ENCODE data around the gene CREG1.

DNA sequence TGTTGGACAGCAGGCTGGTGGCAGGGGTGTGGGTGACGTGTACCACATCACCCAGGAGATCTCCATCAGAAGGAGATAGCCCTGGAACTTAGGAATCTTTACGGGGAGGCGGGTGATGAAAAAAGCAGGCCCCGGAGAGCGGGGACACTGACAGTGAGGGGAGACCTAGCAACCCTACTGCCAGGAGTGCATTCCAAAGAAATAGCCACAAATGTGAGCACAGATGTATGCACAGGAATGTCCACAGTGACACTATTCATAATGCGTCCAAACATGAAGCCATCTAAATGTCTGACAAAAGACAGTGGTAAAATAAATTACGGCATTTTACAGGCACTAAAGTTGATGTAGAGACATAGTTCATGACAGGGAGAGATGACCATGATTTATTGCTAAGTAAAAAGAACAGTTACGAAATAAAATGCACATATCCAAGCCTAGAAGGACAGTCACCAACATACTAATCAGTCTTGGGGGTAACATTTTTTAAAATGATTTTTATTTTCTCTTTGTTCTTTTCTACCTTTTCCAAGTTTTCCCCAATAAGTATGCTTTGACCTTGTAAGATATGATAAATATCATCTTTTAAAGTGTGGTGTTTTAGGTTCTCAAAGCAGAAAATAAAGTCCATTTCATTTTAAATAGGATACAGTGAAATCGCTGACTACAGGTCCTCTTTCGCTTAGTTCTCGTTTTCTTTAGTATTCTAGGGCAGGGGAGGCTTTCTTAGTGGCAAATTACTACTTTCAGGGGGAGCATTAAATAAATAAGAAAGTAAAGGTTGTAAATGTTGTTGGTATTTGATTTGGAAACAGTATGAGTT, 56.6 kb downstream of the CREG1 start:
- TF ChIP-seq EZH2 (IDR thresholded peaks at IDR 0.05; ENCODE audit: insufficient read depth, low read length) = no peak
- TF ChIP-seq, protein P1, sequence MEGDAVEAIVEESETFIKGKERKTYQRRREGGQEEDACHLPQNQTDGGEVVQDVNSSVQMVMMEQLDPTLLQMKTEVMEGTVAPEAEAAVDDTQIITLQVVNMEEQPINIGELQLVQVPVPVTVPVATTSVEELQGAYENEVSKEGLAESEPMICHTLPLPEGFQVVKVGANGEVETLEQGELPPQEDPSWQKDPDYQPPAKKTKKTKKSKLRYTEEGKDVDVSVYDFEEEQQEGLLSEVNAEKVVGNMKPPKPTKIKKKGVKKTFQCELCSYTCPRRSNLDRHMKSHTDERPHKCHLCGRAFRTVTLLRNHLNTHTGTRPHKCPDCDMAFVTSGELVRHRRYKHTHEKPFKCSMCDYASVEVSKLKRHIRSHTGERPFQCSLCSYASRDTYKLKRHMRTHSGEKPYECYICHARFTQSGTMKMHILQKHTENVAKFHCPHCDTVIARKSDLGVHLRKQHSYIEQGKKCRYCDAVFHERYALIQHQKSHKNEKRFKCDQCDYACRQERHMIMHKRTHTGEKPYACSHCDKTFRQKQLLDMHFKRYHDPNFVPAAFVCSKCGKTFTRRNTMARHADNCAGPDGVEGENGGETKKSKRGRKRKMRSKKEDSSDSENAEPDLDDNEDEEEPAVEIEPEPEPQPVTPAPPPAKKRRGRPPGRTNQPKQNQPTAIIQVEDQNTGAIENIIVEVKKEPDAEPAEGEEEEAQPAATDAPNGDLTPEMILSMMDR (IDR thresholded peaks at IDR 0.05; ENCODE audit: insufficient read depth, low read depth, low read length) = no peak
